ENCODE results near the gene ELOVL1. TPM values are rescaled to one million over a fixed set of nuclear protein-coding genes. Genes with fewer than 3 reads are reported as not detected.

Gene ELOVL1
- total RNA-seq, 6 experiments from 2014 or later, result 19.9 to 38.3 (median 29.2) TPM

DNA sequence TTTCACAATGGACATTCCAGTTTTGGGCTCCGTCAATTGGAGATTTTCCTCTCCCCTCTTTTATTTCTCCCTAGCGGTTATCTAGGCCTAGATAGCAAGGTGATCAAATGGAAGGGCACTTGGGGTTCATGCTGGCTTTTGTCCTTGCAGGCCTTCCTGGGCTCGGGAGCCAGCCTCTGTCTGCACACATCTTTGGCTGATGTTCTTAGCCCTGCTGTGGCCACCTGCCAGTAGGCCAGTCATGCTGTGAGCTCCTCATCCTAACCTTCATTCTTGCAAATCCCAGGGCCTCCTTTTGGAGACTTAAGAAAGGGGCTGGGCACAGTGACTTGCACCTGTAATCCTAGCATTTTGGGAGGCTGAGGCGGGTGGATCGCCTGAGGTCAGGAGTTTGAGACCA is 53.6 kb downstream of the ELOVL1 start:
- Histone ChIP-seq H3K4me3 (no peak overlapping the region), H3K36me3 (no peaks in the 10 kb centered on the region), H3K27ac (peak overlapping the region in 1 of 3 donors; percentile 45), H3K4me1 (peaks cover 0 to 29% (median 14%) of the 10 kb centered on the region in 4 donors), H3K27me3 (no peaks in the 10 kb centered on the region), H3K9me3 (no peaks in the 10 kb centered on the region)
- intact Hi-C loops (cut with DNase I), result no loop called here
- TF ChIP-seq POLR2A (IDR thresholded peaks at IDR 0.05), result no peak
- TF ChIP-seq, protein P1, sequence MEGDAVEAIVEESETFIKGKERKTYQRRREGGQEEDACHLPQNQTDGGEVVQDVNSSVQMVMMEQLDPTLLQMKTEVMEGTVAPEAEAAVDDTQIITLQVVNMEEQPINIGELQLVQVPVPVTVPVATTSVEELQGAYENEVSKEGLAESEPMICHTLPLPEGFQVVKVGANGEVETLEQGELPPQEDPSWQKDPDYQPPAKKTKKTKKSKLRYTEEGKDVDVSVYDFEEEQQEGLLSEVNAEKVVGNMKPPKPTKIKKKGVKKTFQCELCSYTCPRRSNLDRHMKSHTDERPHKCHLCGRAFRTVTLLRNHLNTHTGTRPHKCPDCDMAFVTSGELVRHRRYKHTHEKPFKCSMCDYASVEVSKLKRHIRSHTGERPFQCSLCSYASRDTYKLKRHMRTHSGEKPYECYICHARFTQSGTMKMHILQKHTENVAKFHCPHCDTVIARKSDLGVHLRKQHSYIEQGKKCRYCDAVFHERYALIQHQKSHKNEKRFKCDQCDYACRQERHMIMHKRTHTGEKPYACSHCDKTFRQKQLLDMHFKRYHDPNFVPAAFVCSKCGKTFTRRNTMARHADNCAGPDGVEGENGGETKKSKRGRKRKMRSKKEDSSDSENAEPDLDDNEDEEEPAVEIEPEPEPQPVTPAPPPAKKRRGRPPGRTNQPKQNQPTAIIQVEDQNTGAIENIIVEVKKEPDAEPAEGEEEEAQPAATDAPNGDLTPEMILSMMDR (IDR thresholded peaks at IDR 0.05), result no peak
- ATAC-seq (no peak), DNase-seq (peak in 1 of 3 donors; percentile 54)
- 53% methylated on average over 4 of the region's 5 CpGs for WGBS (ENCODE audit: insufficient coverage, low coverage, low lambda C conversion rate, missing lambda C conversion rate)

GRCh38 chr1:43313771-43314170 is 54.0 kb downstream of the ELOVL1 start:
- intact Hi-C loops (cut with DNase I), result no loop called here
- H3K36me3 ChIP-seq, result no peaks in the 10 kb centered on the region
- ATAC-seq (peak; percentile 75 to 79 (median 76)), DNase-seq (peak; percentile 71 to 91 (median 90))
- H3K4me3 ChIP-seq, result peak overlapping the region in 1 of 3 donors; percentile 33
- H3K4me1 ChIP-seq, result peaks cover 0 to 29% (median 14%) of the 10 kb centered on the region in 4 donors
- TF ChIP-seq, protein P1 (IDR thresholded peaks at IDR 0.05), result no peak
- TF ChIP-seq POLR2A (IDR thresholded peaks at IDR 0.05), result no peak
- H3K9me3 ChIP-seq, result no peaks in the 10 kb centered on the region
- no peaks in the 10 kb centered on the region for H3K27me3 ChIP-seq
- H3K27ac ChIP-seq, result peak overlapping the region in 2 of 3 donors; percentile 45 to 64
- 20% methylated on average over 7 of the region's 10 CpGs for WGBS (ENCODE audit: insufficient coverage, low coverage, low lambda C conversion rate, missing lambda C conversion rate)

Small RNA genes within 50 kb of the gene (microRNA-seq; reads per million reads assigned to microRNA genes)
- gene MIR6734, result 0.64 to 1.4 reads per million in 2 donors

Other genes starting within 250 kb of the ELOVL1 start
- 100 to 1,000 TPM in 1 of 6 experiments, 10 to 100 TPM in 5; 45.7 to 108 (median 61.4) TPM for gene EBNA1BP2, start 195.7 kb downstream of the ELOVL1 start, total RNA-seq
- not detected for gene CFAP57, start 195.7 kb downstream of the ELOVL1 start, total RNA-seq
- under 1 TPM in 2 of 6 experiments, not detected in 4; 0.21 to 0.27 TPM for gene TMEM125, start 98.0 kb downstream of the ELOVL1 start, total RNA-seq
- 1 to 10 TPM in 4 of 6 experiments, under 1 TPM in 2; 0.58 to 2.7 (median 1.7) TPM for gene C1orf210, start 82.4 kb downstream of the ELOVL1 start, total RNA-seq
- 10 to 100 TPM in 1 of 6 experiments, 1 to 10 TPM in 5; 5.8 to 12.2 (median 8.0) TPM for gene TIE1, start 67.0 kb downstream of the ELOVL1 start, total RNA-seq
- gene MPL, start 30.2 kb downstream of the ELOVL1 start, total RNA-seq, result under 1 TPM in 1 of 6 experiments, not detected in 5; 0.59 TPM
- gene CDC20, start 9.0 kb downstream of the ELOVL1 start, total RNA-seq, result 1 to 10 TPM in 4 of 6 experiments, under 1 TPM in 1, not detected in 1; 0.49 to 5.3 (median 2.3) TPM
- 10 to 100 TPM; 20.7 to 26.6 (median 24.1) TPM for gene MED8, start 21.8 kb upstream of the ELOVL1 start, total RNA-seq
- 10 to 100 TPM; 12.7 to 30.4 (median 19.2) TPM for gene SZT2, start 21.9 kb upstream of the ELOVL1 start, total RNA-seq
- gene HYI, start 85.9 kb upstream of the ELOVL1 start, total RNA-seq, result 10 to 100 TPM; 33.8 to 52.9 (median 41.9) TPM
- 100 to 1,000 TPM in 4 of 6 experiments, 10 to 100 TPM in 2; 97.1 to 252 (median 160) TPM for gene PTPRF, start 162.9 kb upstream of the ELOVL1 start, total RNA-seq